Measurements from ENCODE around the gene KIR3DL1. TPM values are rescaled to one million over a fixed set of nuclear protein-coding genes. Genes with fewer than 3 reads are reported as not detected.
"Not testable (repeated sequence)": the region's sequence is repeated elsewhere in the genome, so short reads cannot be mapped to it uniquely, and the experiment has no call there.

Gene KIR3DL1
- total RNA-seq, 4 donors from 2014 or later, result 0.39 TPM; not detected in 3

- no peaks in the 10 kb centered on the region for H3K36me3 ChIP-seq
- H3K9me3 ChIP-seq, result peaks cover 0 to 3% (median 0%) of the 10 kb centered on the region in 3 donors
- peaks cover 22% of the 10 kb centered on the region for H3K27me3 ChIP-seq
- TF ChIP-seq EP300 (IDR thresholded peaks at IDR 0.05) (no peak), POLR2A (IDR thresholded peaks at IDR 0.05) (no peak), POLR2AphosphoS5 (IDR thresholded peaks at IDR 0.05) (no peak), CTCF (IDR thresholded peaks at IDR 0.05) (no peak)
- no peak for ATAC-seq
- H3K4me3 ChIP-seq, result no peak overlapping the region
- 60 to 68% methylated on average over 2 to 3 of the region's 15 CpGs for WGBS, 2 donors (ENCODE audit: low coverage in 1 of 2)
- no peak overlapping the region for H3K27ac ChIP-seq
- H3K4me1 ChIP-seq, result no peaks in the 10 kb centered on the region
Measured at GRCh38 chr19:54817670-54818536, 1.6 kb downstream of the KIR3DL1 start.

DNA sequence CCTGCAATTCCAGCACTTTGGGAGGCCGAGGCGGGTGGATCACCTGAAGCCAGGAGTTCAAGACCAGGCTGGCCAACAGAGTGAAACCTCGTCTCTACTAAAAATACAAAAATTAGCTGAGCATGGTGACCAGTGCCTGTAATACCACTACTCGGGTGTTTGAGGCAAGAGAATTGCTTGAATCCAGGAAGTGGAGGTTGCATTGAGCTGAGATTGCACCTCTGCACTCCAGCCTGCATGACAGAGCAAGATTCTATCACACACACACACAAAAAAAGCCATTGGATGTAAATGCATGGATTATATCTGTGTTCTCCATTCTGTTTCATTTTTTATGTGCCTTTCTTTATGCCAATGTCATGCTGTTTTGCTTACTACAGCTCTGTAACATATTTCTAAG, 8.1 kb downstream of the KIR3DL1 start:
- not testable (repeated sequence) for H3K27me3 ChIP-seq, H3K27ac ChIP-seq, ATAC-seq, H3K9me3 ChIP-seq, H3K4me1 ChIP-seq, H3K36me3 ChIP-seq, H3K4me3 ChIP-seq
- WGBS, 2 donors (ENCODE audit: low coverage in 1 of 2), result 58 to 80% methylated on average over 1 to 4 of the region's 4 CpGs

GRCh38 chr19:54825326-54825725, 9.1 kb downstream of the KIR3DL1 start:
- not testable (repeated sequence) for H3K27ac ChIP-seq, H3K36me3 ChIP-seq, ATAC-seq, H3K27me3 ChIP-seq, H3K9me3 ChIP-seq, H3K4me1 ChIP-seq, H3K4me3 ChIP-seq
- WGBS, 2 donors (ENCODE audit: low coverage in 1 of 2), result 80% methylated on average over 1 of the region's 7 CpGs; no CpG with 5 or more reads in 1 of the 2 donors

GRCh38 chr19:54828064-54828463, 11.8 kb downstream of the KIR3DL1 start:
- H3K27me3 ChIP-seq, ATAC-seq, H3K36me3 ChIP-seq, H3K27ac ChIP-seq, H3K4me1 ChIP-seq, H3K4me3 ChIP-seq, H3K9me3 ChIP-seq: not testable (repeated sequence)
- 61 to 65% methylated on average over 6 to 8 of the region's 8 CpGs for WGBS, 2 donors (ENCODE audit: low coverage in 1 of 2)

DNA sequence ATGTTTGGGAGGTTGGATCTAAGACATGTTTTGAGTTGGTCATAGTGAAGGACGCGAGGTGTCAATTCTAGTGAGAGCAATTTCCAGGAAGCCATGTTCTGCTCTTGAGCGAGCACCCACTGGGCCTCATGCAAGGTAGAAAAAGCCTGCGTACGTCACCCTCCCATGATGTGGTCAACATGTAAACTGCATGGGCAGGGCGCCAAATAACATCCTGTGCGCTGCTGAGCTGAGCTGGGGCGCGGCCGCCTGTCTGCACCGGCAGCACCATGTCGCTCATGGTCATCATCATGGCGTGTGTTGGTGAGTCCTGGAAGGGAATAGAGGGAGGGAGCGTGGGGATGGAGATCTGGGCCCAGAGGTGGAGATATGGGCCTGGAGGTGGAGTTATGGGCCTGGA, 16.2 kb downstream of the KIR3DL1 start, which contains the start of gene KIR2DS4:
TSS of gene KIR2DS4 (plus strand) at position 181 of the 400 bp plus-strand sequence.
- WGBS, 2 donors (ENCODE audit: low coverage in 1 of 2), result 33 to 100% methylated on average over 1 to 4 of the region's 14 CpGs
- not testable (repeated sequence) for H3K9me3 ChIP-seq, H3K36me3 ChIP-seq, H3K4me3 ChIP-seq, H3K27ac ChIP-seq, H3K4me1 ChIP-seq, ATAC-seq, H3K27me3 ChIP-seq

DNA sequence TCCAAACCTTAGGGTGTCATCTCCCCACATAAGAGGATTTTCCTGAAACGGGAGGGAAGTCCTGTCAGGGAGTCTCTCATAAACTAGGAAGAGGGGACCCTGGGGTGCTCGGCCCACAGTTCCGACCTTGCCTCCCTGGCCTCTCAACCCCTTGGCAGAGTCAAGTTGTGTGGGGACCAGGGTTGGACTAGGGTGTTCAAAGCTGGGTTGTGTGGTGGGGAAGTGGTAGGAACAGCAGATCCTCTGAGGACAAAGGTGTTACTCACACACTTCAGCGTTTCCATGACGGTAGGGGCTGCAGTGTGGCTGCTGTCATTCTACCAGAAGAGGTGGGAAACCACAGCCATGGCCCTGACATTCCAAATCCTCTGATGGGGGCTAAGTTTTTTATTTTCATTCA, 18.9 kb downstream of the KIR3DL1 start:
- not testable (repeated sequence) for H3K36me3 ChIP-seq, H3K9me3 ChIP-seq, H3K27ac ChIP-seq, H3K4me1 ChIP-seq, H3K27me3 ChIP-seq, ATAC-seq, H3K4me3 ChIP-seq
- 80% methylated on average over 1 of the region's 5 CpGs; no CpG with 5 or more reads in 1 of the 2 donors for whole genome bisulfite sequencing, 2 donors (ENCODE audit: low coverage in 1 of 2)

- not testable (repeated sequence) for H3K9me3 ChIP-seq, H3K36me3 ChIP-seq, H3K27ac ChIP-seq, H3K27me3 ChIP-seq, H3K4me3 ChIP-seq, ATAC-seq, H3K4me1 ChIP-seq
- WGBS, 2 donors (ENCODE audit: low coverage in 1 of 2), result no CpG with 5 or more reads among the region's 2 CpGs
Measured at GRCh38 chr19:54837522-54837921, 21.3 kb downstream of the KIR3DL1 start.

- H3K36me3 ChIP-seq, H3K27me3 ChIP-seq, H3K4me1 ChIP-seq, H3K9me3 ChIP-seq, H3K27ac ChIP-seq, ATAC-seq, H3K4me3 ChIP-seq: not testable (repeated sequence)
- WGBS, 2 donors (ENCODE audit: low coverage in 1 of 2), result 78 to 100% methylated on average over 1 to 5 of the region's 8 CpGs
Measured at GRCh38 chr19:54843171-54843570, 26.9 kb downstream of the KIR3DL1 start.

GRCh38 chr19:54850061-54850640, 33.9 kb downstream of the KIR3DL1 start, which contains the start of gene KIR3DL2:
Gene KIR3DL2, plus strand, starts transcription at chr19:54850443. Its CDS starts 33 bp downstream, at chr19:54850476.
- not testable (repeated sequence) for ATAC-seq, H3K36me3 ChIP-seq, H3K27ac ChIP-seq, H3K9me3 ChIP-seq, H3K4me1 ChIP-seq, H3K4me3 ChIP-seq
- peaks cover 12% of the 10 kb centered on the region for H3K27me3 ChIP-seq
- 76 to 82% methylated on average over 2 to 3 of the region's 16 CpGs for WGBS, 2 donors (ENCODE audit: low coverage in 1 of 2)
